Measurements from ENCODE around the gene DAB2.
A peak's percentile ranks its signal among the peaks of the same experiment; 100 is the strongest.

DAB2 gene

DNA sequence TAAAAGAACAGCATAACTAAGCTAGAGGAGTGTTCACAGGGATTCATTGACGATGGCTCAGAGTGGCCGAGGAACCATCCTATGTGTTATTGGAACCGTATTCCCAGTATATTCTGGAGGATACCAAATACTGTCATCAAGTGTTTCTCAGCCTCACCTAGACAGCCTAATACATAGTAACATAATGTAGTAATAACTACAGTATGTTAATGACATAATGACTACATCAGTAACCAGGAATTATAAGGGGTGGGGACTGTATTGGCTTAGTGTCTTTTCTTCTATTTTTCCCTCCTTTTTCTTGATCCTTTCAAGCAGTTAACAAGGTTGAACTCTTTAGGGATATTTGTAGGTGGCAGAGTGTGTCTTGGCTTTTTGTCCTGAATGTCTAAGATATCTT, 33.8 kb downstream of the DAB2 start:
- DNase-seq (ENCODE audit: low read depth in 2 of 3, low spot score in 1 of 3): no peak

DNA sequence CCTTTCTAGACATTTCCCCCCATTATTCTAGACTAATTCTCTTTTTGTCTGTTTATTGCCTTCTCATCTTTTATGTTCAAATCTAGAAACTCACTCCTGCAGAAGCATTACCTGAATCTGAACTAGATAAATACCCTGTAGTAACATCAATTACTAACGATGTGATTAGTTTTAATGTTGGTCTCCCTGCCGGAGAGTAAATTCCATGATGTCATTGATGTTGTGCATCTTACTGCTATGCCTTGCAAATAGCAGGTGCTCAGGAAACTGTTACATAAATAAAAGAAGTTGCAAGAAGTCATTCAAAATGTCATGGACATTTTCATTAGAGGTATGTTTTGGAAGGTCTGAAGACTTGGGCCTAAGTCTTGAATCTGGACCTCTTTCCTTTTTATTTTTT, 37.5 kb downstream of the DAB2 start:
- no peak for DNase-seq (ENCODE audit: low read depth in 2 of 3, low spot score in 1 of 3)

DNA sequence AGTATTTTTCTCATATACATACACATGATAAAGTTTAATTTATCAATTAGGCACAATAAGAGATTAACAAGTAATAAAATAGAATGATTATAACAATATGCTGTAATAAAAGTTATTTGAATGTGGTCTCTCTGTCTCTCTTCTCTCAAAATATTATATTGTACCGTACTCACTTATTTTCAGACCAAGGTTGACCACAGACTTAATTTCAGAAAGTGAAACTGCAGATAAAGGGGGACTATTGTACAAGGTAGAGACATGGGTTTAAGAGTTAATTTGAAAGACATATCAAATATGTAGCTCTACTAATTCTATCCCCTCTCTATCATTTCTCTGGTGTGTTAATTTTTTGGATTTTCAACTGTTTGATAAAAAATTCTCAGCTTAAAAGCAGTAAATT, 40.5 kb downstream of the DAB2 start:
- DNase-seq (ENCODE audit: low read depth in 2 of 3, low spot score in 1 of 3): no peak

DNA sequence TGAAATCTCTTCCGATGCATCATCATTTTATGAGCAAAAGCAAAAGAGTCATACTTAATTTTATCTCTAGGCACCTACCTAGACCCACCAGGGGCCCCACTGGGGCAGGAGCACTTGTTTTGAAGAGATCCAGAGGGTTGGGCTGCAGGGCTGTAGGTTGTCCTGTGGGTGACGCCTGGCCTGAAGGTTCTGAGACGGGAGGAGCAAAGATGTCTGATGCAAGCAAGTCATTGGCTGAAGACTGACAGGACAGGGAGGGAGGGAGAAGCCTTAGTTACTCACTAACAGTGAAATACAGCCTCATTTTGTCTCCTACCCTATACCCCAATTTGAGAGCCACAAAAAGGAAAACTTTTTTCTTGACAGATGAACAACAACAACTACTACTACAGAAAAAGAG, 43.4 kb downstream of the DAB2 start:
- no peak for DNase-seq (ENCODE audit: low read depth in 2 of 3, low spot score in 1 of 3)

DNA sequence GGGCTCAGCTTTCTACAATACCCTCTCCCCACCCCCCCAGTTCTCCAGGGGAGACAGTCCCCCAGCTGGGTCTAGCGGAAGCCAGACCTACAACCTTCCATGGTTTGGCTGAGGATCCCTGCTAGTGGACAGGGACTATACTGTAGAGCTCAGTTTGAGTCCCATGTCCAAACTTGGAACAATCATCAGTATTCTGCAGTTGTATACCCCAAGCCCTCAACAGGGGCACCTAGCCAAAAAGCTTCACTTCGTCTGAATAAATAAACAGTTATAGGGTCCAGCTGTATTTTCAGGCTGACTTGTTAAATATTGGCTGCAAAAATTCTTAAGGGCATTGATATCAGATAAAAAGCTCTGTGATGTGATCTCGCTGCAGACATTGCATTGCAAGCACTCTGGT, 45.1 kb downstream of the DAB2 start:
- DNase-seq (ENCODE audit: low read depth in 2 of 3, low spot score in 1 of 3): no peak

DNA sequence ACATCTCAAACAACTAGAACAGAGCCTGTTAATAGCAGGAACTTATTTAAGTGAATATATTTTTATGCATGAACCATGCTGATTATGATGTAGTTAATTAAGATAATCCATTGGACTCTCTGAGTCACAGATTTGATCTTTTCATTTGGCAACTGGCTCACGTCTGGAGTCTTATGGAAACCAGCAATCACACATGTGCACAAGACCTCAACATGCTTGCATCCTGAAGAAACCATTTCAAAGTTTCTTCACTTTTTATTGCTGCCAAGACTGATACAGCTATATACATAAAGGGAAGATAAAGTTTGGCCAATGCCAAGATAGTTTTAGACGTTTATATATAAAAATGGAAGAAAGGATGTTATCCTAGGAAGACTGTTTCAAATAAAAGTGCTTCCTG, 47.2 kb downstream of the DAB2 start:
- DNase-seq (ENCODE audit: low read depth in 2 of 3, low spot score in 1 of 3): no peak

DNA sequence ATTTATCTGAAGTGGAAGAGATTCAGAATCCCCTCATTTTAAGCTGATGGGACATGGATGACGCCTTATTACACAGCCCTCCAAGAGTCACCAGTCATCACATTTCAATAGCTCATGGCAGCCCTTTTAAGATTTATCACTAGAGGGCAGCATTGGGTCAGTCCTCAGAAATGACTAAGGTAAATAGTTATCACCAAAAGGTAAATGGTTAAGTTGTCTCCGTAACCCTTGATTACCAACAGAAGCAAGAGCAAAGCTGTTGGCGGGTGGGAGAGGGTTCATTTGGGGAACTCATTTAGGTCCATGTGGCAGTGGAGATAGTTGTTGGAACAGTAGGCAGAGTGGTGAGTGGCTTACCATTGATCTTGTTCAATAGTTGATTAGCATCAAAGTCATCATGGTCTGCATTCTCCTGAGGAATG, 48.5 kb downstream of the DAB2 start:
- DNase-seq (ENCODE audit: low read depth in 2 of 3, low spot score in 1 of 3): peak in 2 of 3 donors; percentile 16 to 59

DNA sequence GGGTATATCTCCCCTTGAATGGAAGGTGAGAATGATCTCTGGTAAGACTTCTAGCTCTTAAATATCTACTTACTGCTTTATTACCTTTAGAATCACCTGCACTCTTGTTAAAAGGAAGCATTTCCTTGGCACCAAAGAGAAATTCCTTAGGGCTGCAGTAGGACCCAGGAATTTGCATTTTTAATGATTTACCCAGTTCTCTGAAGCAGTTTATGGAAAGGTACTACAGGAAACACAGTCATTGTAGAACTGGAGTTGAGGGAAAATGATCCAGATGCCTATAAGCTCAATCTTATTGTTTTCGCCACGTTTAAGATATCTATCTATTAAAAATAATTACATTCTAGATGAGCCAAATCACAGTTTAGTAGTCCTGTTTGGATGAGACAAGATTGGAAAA, 51.0 kb downstream of the DAB2 start:
- no peak for DNase-seq (ENCODE audit: low read depth in 2 of 3, low spot score in 1 of 3)

DNA sequence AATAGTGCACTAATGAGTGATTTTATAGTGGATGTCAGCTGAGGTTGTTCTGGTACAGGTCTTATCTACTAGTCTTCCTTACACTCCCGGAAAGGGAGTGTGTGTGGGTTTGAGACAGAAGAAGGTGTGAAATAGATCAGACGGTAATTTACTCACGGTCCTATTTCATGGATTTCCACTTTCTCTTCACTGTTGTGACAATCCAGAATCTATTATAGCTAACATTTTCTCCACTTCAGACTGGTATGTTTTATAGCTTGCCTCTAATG, 53.5 kb downstream of the DAB2 start:
- no peak for DNase-seq (ENCODE audit: low read depth in 2 of 3, low spot score in 1 of 3)

DNA sequence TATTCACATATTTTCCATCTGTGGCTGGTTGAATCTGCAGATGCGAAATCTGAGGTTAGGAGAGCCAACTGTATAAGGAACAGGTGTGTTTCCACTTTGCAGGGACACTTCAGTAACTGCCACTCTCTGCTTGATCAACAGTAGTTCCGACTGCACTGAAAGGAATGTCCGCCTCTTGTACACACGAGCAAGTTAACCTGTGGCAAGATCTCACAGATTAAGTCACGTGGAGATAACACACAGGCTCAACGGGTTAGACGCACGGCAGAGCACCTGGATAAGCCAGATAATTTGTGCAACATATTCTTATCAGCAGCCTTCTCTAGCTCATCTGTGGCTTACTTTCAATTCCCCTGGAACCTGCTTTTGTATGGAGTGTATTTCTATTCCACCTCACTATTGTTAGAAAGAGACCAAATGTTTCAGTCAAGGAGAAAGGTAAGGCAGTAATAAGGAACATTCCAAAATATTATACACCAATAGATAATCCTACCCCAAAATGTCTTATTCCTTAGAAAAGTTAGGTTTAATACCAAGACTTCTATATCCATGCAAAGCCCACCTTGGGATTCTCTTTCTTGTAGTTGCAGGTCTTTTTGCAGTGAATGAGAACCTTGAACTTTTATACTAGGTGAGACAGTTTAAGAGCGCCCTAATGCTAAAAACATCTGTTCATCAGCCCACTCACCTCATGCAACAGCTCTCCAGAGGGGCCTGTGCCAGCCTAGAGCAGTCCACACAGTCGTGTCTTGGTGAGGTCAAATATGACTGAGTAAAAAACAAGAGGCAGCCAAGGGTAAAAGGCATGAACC, 54.0 kb downstream of the DAB2 start:
- no peak for DNase-seq (ENCODE audit: low read depth in 2 of 3, low spot score in 1 of 3)

DNA sequence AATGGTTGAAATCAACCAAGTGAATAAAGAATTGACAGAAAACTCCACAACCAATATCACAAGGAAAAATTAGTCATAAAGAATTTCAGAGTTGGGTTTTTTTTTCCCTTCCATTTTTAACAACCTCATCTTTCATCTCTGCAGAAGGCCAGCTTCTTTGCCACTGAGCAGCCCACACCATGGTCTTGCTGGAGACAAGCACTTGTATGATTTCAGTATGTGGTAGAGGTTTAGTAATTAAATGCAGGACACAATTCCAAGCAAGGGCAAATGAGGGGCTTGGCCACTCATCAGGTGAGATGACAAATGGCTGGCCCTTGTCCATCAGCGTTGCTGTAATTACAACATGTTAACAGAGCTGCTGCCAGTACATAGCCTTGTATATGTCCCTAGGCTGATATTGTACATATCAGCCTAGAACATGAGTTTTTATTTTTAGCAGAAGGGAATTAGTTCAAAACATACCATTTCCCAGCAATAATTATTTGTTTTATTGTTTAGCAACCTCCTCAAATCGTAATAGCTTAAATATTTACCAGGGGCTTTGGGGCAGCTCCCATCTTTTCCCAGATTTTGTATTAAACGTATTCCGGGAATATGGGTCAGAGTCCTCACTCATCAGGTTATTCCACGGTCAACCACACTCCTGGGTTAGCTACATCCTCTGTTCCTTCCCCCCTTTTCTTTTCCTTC, 55.5 kb downstream of the DAB2 start:
- no peak for DNase-seq (ENCODE audit: low read depth in 2 of 3, low spot score in 1 of 3)

DNA sequence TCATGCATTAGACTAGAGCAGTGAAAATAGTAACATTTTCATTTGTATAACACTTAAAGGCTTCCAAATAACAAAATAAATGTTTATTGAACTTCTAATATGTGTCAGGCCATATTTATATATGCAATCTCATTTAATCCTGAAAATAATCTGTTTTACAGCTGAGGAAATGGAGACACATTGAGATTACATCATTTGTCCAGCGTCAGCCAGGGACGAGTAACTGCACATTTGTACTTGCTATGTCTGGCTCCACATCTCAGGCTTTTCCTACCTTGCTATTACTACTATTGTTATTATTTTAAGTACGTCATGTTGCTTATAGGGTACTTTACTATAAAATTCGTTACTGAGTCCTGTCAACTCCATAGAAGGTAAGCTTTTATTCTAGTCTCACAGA, 56.7 kb downstream of the DAB2 start:
- no peak for DNase-seq (ENCODE audit: low read depth in 2 of 3, low spot score in 1 of 3)

DNA sequence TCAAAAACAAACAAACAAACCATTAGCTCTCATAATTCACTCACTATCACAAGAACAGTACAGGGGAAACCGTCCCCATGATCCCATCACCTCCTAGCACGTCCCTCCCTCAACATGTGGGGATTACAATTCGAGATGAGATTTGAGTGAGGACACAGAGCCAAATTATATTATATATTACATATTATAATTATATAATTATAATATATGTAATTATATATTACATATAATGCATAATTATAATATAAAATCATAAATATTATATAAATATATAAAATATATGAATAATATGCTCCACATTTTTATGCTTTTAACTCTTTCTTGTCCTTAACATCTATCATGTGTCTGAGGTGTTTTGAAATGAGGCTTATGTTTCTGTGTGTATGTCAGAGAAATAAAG, 57.1 kb downstream of the DAB2 start:
- no peak for DNase-seq (ENCODE audit: low read depth in 2 of 3, low spot score in 1 of 3)

DNA sequence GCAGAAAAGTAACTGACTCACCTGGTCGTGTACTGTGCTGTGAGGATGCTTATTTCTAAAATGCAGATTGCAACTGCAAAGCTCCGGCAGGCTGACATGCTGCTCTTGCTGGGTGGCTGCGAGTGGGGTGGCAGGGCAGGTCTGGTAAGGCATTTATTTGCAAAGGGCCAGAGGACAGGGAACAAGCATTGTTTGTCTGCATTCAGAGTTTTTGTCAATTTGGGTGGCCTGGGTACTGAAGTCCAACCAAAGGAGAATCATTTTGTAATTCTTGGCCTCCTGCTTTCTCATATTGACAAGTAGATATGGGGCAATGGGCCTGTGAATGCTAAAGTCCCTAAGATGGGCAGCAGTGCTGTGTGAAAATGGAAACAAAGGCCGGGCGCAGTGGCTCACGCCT, 60.4 kb downstream of the DAB2 start, which contains the start of gene C9:
Gene C9 (minus strand): TSS at position 129 of the 400 bp plus-strand sequence. CDS start 31 bp downstream, at position 98.
- no peak for DNase-seq (ENCODE audit: low read depth in 2 of 3, low spot score in 1 of 3)

DNA sequence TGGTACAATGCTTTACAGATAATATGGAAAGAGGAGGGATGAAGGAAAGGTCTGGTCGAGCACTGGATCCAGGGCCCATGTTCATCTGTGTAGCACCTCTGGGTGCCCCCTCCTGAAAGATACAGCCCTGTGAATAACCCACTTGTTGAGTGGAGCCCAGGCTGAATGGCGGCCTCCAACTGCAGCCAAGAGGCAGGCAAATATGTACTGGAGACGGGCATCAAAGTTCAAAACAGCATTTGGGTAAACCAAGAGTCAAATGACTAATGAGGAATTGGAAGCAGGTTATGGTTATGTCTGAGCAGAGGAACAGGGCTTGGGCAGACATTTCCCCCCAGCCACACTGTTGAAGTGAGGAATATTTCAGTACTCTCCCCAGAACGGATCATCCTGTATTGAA, 61.6 kb downstream of the DAB2 start:
- no peak for DNase-seq (ENCODE audit: low read depth in 2 of 3, low spot score in 1 of 3)

DNA sequence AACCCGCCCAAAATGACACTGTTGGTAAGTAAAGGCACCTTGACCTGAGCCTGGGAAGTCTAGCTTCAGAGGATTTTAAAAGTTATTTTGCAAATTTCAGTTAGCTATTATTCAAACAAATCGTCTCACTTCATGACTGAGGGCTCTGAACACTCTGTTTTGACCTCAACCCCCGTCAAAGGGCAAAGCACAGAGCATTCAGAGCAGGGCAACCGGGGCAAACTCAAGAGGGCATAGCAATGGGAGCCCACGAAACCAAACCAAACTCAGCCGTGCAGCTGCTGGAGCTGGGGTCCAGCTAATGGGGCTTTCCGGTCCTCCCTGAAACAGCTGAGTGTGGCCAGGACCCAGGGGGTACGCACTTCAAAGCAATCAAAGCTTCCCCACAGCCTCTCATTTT, 62.1 kb downstream of the DAB2 start:
- DNase-seq (ENCODE audit: low read depth in 2 of 3, low spot score in 1 of 3): no peak

DNA sequence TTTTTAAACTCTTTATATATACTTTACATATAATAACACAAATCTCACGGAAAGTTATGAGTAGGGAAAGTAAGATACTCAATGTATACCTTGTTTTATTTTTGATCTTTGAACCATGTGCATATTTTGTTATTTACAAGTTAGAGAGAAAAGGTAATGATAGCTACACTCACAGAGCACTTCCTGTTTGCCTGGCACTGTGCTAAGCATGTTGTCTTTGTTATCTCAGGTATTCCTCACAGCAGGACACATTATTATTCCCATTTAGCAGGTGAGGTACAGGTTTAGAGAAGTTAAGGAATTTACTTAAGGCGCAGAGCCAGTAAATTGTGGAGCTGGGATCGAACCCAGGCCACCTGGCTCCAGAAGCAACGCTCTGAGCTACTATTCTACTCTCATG, 63.5 kb downstream of the DAB2 start:
- DNase-seq (ENCODE audit: low read depth in 2 of 3, low spot score in 1 of 3): no peak

DNA sequence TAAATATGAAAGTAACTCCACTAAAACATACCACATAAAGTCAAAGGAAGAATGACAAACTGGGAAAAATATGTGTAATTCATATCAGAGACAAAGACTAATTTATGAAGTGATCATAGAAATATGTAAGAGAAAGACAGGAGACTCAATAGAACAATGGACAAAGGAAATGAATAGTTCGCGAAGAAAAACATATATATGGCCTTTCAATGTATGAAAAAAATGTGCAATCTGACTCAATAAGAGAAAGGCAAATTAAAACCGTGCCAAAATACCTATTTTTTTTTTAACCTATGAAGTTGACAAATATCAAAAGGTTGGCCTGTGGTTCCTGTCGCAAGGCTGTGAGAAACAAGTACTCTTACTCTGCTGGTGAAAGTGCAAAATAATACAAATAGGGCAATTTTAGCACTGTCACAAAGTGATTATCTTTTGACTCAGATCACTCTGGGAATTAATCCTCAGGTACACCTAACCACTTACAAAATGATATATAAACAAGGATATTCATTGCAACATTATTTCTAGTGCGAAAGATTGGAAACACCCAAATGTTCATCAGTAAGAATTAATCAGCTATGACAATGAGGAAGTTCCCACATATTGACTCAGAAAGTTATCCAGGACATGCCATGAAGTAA, 64.2 kb downstream of the DAB2 start:
- DNase-seq (ENCODE audit: low read depth in 2 of 3, low spot score in 1 of 3): no peak

DNA sequence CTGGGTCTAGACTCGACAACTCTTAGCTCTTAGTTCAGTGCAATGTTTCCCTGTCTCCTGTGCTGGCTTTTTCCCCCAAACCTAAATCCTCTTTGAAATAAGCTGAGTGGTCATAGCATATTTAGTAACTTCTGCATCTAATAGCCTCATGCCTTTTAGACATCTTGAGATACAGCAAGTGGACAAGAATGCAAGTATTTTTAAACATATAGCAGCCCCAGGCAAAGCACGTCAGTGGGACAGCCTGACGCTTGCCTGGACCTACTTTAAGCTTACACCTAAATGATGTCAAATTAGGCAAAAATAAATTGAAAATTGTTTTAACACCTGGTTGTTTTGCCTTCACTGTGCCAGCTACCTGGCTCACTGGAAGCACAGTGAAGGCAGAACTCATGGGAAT, 68.5 kb downstream of the DAB2 start:
- no peak for DNase-seq (ENCODE audit: low read depth in 2 of 3, low spot score in 1 of 3)

DNA sequence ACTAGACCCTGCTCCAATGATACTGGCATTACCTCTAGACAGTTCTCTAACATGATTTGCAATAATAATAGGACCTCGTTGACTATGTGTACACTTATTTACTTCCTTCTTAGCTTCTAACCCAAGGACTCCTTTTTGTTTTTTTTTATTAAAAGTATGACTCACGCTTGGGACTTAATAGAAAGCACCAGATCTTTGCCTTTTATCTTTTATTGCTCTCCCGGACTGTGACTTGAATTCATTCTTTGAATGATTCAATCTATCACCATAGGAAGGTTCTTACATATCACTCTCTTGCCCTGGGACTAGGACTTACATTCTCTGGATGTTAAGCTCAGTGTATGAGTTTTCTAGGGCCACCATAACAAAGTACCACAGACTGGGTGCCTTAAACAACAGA, 69.5 kb downstream of the DAB2 start:
- no peak for DNase-seq (ENCODE audit: low read depth in 2 of 3, low spot score in 1 of 3)

DNA sequence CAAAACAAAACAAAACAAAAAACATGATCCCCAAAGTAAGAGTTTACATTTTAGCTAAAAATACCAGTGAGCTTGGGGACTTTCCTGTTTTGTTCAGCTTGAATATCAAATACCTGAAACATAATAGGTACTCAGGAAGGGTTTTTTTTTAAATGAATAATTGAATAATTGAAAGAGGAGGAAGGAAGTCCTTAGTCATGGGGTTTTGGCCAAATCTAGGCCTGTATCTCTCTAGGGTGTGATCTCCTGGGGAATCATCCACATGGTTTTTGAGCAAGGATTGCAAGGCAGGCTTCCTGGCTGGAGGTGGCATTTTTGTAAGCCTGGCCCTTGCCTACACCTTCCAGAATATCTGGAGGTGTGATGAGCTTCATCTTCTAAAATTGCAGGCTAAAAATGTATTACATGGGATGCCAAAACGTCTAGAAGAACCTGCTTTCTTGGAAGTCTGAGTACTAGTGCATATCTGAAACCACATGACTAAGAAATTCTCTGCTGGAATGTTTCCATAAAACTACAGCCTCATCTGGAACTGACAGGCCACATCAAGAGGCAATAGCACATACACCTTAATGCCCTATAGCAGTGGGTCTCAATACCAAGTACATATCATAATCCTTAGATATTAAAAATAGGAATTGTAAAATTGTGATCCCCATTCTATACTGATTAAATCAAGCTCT, 70.9 kb downstream of the DAB2 start:
- DNase-seq (ENCODE audit: low read depth in 2 of 3, low spot score in 1 of 3): no peak

DNA sequence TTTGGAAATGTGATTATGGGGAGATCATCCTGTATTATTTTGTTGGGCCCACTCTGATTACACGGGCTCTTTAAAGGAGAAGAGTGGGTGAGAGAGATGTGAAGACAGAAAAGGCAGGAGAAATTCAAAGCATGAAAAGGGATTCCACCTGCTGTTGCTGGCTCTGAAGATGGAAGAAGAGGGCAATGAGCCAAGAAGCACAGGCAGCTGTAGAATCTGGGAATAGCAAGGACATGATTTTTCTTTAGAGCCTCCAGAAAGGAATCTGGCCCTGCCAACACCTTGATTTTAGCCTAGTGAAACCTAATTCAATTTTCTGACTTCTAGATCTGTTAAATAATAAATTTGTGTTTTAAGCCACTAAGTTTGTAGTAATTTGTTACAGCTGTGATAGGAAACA, 71.8 kb downstream of the DAB2 start:
- DNase-seq (ENCODE audit: low read depth in 2 of 3, low spot score in 1 of 3): no peak
